ENCODE results near the gene LRP5. TPM values are rescaled to one million over a fixed set of nuclear protein-coding genes. Genes with fewer than 3 reads are reported as not detected.

Gene LRP5
- total RNA-seq, 1 donor from 2014 or later = 42.5 TPM

- TF ChIP-seq CTCF (IDR thresholded peaks at IDR 0.05) (no peak), POLR2A (IDR thresholded peaks at IDR 0.05) (no peak), POLR2AphosphoS5 (IDR thresholded peaks at IDR 0.05; ENCODE audit: insufficient read depth in 1 of 2, low read depth in 1 of 2) (no peak)
- intact Hi-C loops (cut with DNase I) = no loop called here
- Histone ChIP-seq H3K27ac (peak overlapping the region; percentile 91), H3K9me3 (no peaks in the 10 kb centered on the region), H3K4me1 (peaks cover 48% of the 10 kb centered on the region), H3K4me3 (no peak overlapping the region), H3K36me3 (peaks cover 0 to 5% of the 10 kb centered on the region in 2 donors), H3K27me3 (no peaks in the 10 kb centered on the region)
- DNase-seq (ENCODE audit: extremely low spot score in 2 of 2) = no peak
Observed at GRCh38 chr11:68369756-68370155, 57.4 kb downstream of the LRP5 start.

- TF ChIP-seq POLR2A (IDR thresholded peaks at IDR 0.05) (no peak), CTCF (IDR thresholded peaks at IDR 0.05) (no peak), POLR2AphosphoS5 (IDR thresholded peaks at IDR 0.05; ENCODE audit: insufficient read depth in 1 of 2, low read depth in 1 of 2) (peak in 1 of 2 donors; percentile 19)
- DNase-seq (ENCODE audit: extremely low spot score in 2 of 2) = no peak
- Histone ChIP-seq H3K4me3 (no peak overlapping the region), H3K36me3 (peaks cover 0 to 5% of the 10 kb centered on the region in 2 donors), H3K27me3 (no peaks in the 10 kb centered on the region), H3K27ac (peak overlapping the region; percentile 91), H3K4me1 (peaks cover 55% of the 10 kb centered on the region), H3K9me3 (no peaks in the 10 kb centered on the region)
- intact Hi-C loops (cut with DNase I) = no loop called here
Observed at GRCh38 chr11:68370211-68371111, 58.1 kb downstream of the LRP5 start.

GRCh38 chr11:68371171-68372041, 59.0 kb downstream of the LRP5 start:
- no peak overlapping the region for H3K4me3 ChIP-seq
- no peaks in the 10 kb centered on the region for H3K9me3 ChIP-seq
- H3K27ac ChIP-seq = peak overlapping the region; percentile 91
- H3K4me1 ChIP-seq = peaks cover 56% of the 10 kb centered on the region
- H3K36me3 ChIP-seq = peaks cover 0 to 5% of the 10 kb centered on the region in 2 donors
- DNase-seq (ENCODE audit: extremely low spot score in 2 of 2) = no peak
- intact Hi-C loops (cut with DNase I) = no loop called here
- no peaks in the 10 kb centered on the region for H3K27me3 ChIP-seq
- TF ChIP-seq CTCF (IDR thresholded peaks at IDR 0.05) = no peak
- no peak for TF ChIP-seq POLR2A (IDR thresholded peaks at IDR 0.05)
- TF ChIP-seq POLR2AphosphoS5 (IDR thresholded peaks at IDR 0.05; ENCODE audit: insufficient read depth in 1 of 2, low read depth in 1 of 2) = no peak

GRCh38 chr11:68372114-68372513, 59.7 kb downstream of the LRP5 start:
- intact Hi-C loops (cut with DNase I) = no loop called here
- no peak for DNase-seq (ENCODE audit: extremely low spot score in 2 of 2)

More at GRCh38 chr11:68372114-68372513, 59.7 kb downstream of the LRP5 start:
- Histone ChIP-seq H3K27ac (peak overlapping the region; percentile 91), H3K36me3 (peaks cover 0 to 5% of the 10 kb centered on the region in 2 donors), H3K4me3 (no peak overlapping the region), H3K4me1 (peaks cover 61% of the 10 kb centered on the region), H3K27me3 (no peaks in the 10 kb centered on the region), H3K9me3 (no peaks in the 10 kb centered on the region)
- TF ChIP-seq POLR2AphosphoS5 (IDR thresholded peaks at IDR 0.05; ENCODE audit: insufficient read depth in 1 of 2, low read depth in 1 of 2) (no peak), POLR2A (IDR thresholded peaks at IDR 0.05) (no peak), CTCF (IDR thresholded peaks at IDR 0.05) (no peak)

All from vagina (tissue), 2 donors.